Measurements from ENCODE around the gene ASF1A.

Gene ASF1A

GRCh38 chr6:118875672-118876071, 18.3 kb upstream of the ASF1A start:
- in situ Hi-C loops (cut with HindIII; ENCODE audit: low pct_ligation_motif_present, low sequenced_read_pairs): no loop called here

GRCh38 chr6:118876198-118876597, 17.8 kb upstream of the ASF1A start:
- H3K27ac ChIP-seq: peak overlapping the region; percentile 83
- no peaks in the 10 kb centered on the region for H3K36me3 ChIP-seq (replicated peaks)
- H3K4me3 ChIP-seq (ENCODE audit: low read depth, low read length): no peak overlapping the region
- no peak for DNase-seq
- TF ChIP-seq CTCF (IDR thresholded peaks at IDR 0.05; ENCODE audit: low read depth, low read length, missing control alignments): no peak
- in situ Hi-C loops (cut with HindIII; ENCODE audit: low pct_ligation_motif_present, low sequenced_read_pairs): no loop called here
- no peaks in the 10 kb centered on the region for H3K27me3 ChIP-seq (replicated peaks)

More at GRCh38 chr6:118875672-118876071, 18.3 kb upstream of the ASF1A start:
- Histone ChIP-seq H3K4me3 (ENCODE audit: low read depth, low read length) (no peak overlapping the region), H3K36me3 (replicated peaks) (no peaks in the 10 kb centered on the region), H3K27ac (peak overlapping the region; percentile 83), H3K27me3 (replicated peaks) (no peaks in the 10 kb centered on the region)
- DNase-seq: no peak
- no peak for TF ChIP-seq CTCF (IDR thresholded peaks at IDR 0.05; ENCODE audit: low read depth, low read length, missing control alignments)

GRCh38 chr6:118876814-118877213, 17.1 kb upstream of the ASF1A start:
- Histone ChIP-seq H3K4me3 (ENCODE audit: low read depth, low read length) (no peak overlapping the region), H3K36me3 (replicated peaks) (no peaks in the 10 kb centered on the region), H3K27me3 (replicated peaks) (no peaks in the 10 kb centered on the region), H3K27ac (peak overlapping the region; percentile 83)
- TF ChIP-seq CTCF (IDR thresholded peaks at IDR 0.05; ENCODE audit: low read depth, low read length, missing control alignments): no peak
- peak; percentile 77 for DNase-seq
- in situ Hi-C loops (cut with HindIII; ENCODE audit: low pct_ligation_motif_present, low sequenced_read_pairs): no loop called here

- no peak for DNase-seq
- in situ Hi-C loops (cut with HindIII; ENCODE audit: low pct_ligation_motif_present, low sequenced_read_pairs): no loop called here
- H3K27ac ChIP-seq: peak overlapping the region; percentile 83
- no peaks in the 10 kb centered on the region for H3K27me3 ChIP-seq (replicated peaks)
- no peak for TF ChIP-seq CTCF (IDR thresholded peaks at IDR 0.05; ENCODE audit: low read depth, low read length, missing control alignments)
- no peaks in the 10 kb centered on the region for H3K36me3 ChIP-seq (replicated peaks)
- H3K4me3 ChIP-seq (ENCODE audit: low read depth, low read length): no peak overlapping the region
Measured at GRCh38 chr6:118877806-118878205, 16.1 kb upstream of the ASF1A start.

GRCh38 chr6:118881440-118882313, 12.3 kb upstream of the ASF1A start:
- no peak for TF ChIP-seq CTCF (IDR thresholded peaks at IDR 0.05; ENCODE audit: low read depth, low read length, missing control alignments)
- in situ Hi-C loops (cut with HindIII; ENCODE audit: low pct_ligation_motif_present, low sequenced_read_pairs): no loop called here
- no peak overlapping the region for H3K27ac ChIP-seq
- H3K36me3 ChIP-seq (replicated peaks): no peaks in the 10 kb centered on the region
- DNase-seq: no peak
- H3K27me3 ChIP-seq (replicated peaks): no peaks in the 10 kb centered on the region
- no peak overlapping the region for H3K4me3 ChIP-seq (ENCODE audit: low read depth, low read length)
